ENCODE measurements around the gene SEZ6. TPM values are rescaled to one million over a fixed set of nuclear protein-coding genes. Genes with fewer than 3 reads are reported as not detected.

The SEZ6 gene
- total and polyA plus RNA-seq, 7 donors, result 0.04 TPM; not detected in 6

DNA sequence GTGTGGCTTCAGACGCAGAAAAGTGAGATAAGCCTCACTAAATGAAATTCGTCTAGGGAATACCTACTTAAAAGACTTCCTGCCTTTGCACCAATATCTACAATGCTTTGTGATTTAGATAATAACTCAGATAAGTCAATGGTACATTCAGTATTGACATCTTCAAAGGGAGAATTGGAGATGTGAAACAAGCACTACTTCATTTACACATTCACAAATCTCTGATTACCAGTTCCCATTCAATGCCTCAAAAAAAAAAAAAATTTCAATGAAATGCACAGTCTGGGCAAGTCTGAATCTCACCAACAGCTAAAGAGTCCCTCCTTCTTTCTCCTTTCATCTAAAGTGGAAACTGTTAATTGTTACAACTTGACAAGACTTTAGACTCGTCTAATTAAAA is 58.2 kb downstream of the SEZ6 start:
- TF ChIP-seq, protein P1, sequence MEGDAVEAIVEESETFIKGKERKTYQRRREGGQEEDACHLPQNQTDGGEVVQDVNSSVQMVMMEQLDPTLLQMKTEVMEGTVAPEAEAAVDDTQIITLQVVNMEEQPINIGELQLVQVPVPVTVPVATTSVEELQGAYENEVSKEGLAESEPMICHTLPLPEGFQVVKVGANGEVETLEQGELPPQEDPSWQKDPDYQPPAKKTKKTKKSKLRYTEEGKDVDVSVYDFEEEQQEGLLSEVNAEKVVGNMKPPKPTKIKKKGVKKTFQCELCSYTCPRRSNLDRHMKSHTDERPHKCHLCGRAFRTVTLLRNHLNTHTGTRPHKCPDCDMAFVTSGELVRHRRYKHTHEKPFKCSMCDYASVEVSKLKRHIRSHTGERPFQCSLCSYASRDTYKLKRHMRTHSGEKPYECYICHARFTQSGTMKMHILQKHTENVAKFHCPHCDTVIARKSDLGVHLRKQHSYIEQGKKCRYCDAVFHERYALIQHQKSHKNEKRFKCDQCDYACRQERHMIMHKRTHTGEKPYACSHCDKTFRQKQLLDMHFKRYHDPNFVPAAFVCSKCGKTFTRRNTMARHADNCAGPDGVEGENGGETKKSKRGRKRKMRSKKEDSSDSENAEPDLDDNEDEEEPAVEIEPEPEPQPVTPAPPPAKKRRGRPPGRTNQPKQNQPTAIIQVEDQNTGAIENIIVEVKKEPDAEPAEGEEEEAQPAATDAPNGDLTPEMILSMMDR (IDR thresholded peaks at IDR 0.05), result no peak
- Histone ChIP-seq H3K4me3 (peak overlapping the region; percentile 87), H3K36me3 (ENCODE audit: insufficient read depth in 1 of 2, low read depth in 1 of 2) (peaks cover 0 to 4% of the 10 kb centered on the region in 2 donors), H3K27ac (peak overlapping the region; percentile 98), H3K27me3 (ENCODE audit: insufficient read depth in 3 of 3, low read length in 2 of 3) (no peaks in the 10 kb centered on the region), H3K4me1 (peaks cover 57% of the 10 kb centered on the region), H3K9me3 (no peaks in the 10 kb centered on the region)
- WGBS, 3 donors, result 56 to 81% (median 59%) methylated on average over 3 of the region's 3 CpGs
- DNase-seq, result no peak
- intact Hi-C loops (cut with DNase I), result no loop called here
- no peak for ATAC-seq

GRCh38 chr17:28946239-28946638 is 59.6 kb downstream of the SEZ6 start:
- peak overlapping the region; percentile 98 for H3K27ac ChIP-seq
- no peaks in the 10 kb centered on the region for H3K27me3 ChIP-seq (ENCODE audit: insufficient read depth in 3 of 3, low read length in 2 of 3)
- TF ChIP-seq, protein P1 (IDR thresholded peaks at IDR 0.05), result no peak
- no peak for DNase-seq
- peaks cover 0 to 4% of the 10 kb centered on the region in 2 donors for H3K36me3 ChIP-seq (ENCODE audit: insufficient read depth in 1 of 2, low read depth in 1 of 2)
- WGBS, 3 donors, result 33 to 60% (median 42%) methylated on average over 4 of the region's 4 CpGs
- H3K4me3 ChIP-seq, result peak overlapping the region; percentile 87
- intact Hi-C loops (cut with DNase I), result no loop called here
- no peak for ATAC-seq
- H3K9me3 ChIP-seq, result no peaks in the 10 kb centered on the region
- H3K4me1 ChIP-seq, result peaks cover 70% of the 10 kb centered on the region

- whole genome bisulfite sequencing, 3 donors, result 36 to 38% (median 36%) methylated on average over 8 of the region's 8 CpGs
- Histone ChIP-seq H3K27ac (peak overlapping the region; percentile 98), H3K4me1 (peaks cover 81% of the 10 kb centered on the region), H3K36me3 (ENCODE audit: insufficient read depth in 1 of 2, low read depth in 1 of 2) (peaks cover 0 to 4% of the 10 kb centered on the region in 2 donors), H3K27me3 (ENCODE audit: insufficient read depth in 3 of 3, low read length in 2 of 3) (no peaks in the 10 kb centered on the region), H3K9me3 (no peaks in the 10 kb centered on the region), H3K4me3 (peak overlapping the region; percentile 14)
- TF ChIP-seq, protein P1 (IDR thresholded peaks at IDR 0.05), result no peak
- DNase-seq (no peak), ATAC-seq (no peak)
- intact Hi-C loops (cut with DNase I), result no loop called here
Measured at GRCh38 chr17:28944862-28945741, 60.7 kb downstream of the SEZ6 start.

DNA sequence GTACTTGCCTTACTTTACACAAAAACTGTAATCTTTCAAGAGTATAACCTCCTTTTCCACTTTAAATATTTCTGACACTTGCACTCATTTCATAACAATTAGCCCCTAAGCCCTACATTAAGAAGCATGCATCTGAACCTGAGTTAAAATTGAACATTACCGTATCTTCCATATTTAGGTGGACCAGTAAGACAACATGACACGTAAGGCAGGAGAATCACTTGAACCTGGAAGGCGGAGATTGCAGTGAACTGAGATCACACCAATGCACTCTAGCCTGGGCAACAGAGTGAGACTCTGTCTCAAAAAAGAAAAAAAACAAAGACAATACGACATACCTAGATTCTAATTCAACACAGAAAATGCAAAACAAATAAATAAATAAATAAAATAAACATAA is 61.5 kb downstream of the SEZ6 start:
- Histone ChIP-seq H3K36me3 (ENCODE audit: insufficient read depth in 1 of 2, low read depth in 1 of 2) (peaks cover 0 to 4% of the 10 kb centered on the region in 2 donors), H3K4me3 (peak overlapping the region; percentile 3), H3K27me3 (ENCODE audit: insufficient read depth in 3 of 3, low read length in 2 of 3) (no peaks in the 10 kb centered on the region), H3K4me1 (peaks cover 89% of the 10 kb centered on the region), H3K27ac (peak overlapping the region; percentile 98), H3K9me3 (no peaks in the 10 kb centered on the region)
- TF ChIP-seq, protein P1 (IDR thresholded peaks at IDR 0.05), result no peak
- intact Hi-C loops (cut with DNase I), result no loop called here
- ATAC-seq, result peak; percentile 42 to 72 (median 59)
- DNase-seq, result no peak
- WGBS, 3 donors, result 30 to 66% (median 35%) methylated on average over 4 of the region's 4 CpGs
